Right kidney (tissue), 9 donors: ENCODE data around the gene ZSCAN21.
"Not testable (repeated sequence)": the region's sequence is repeated elsewhere in the genome, so short reads cannot be mapped to it uniquely, and the experiment has no call there.

Experiments used
- DNase-seq: peaks from one replicate; pipeline ENCODE4 v3.0.0-alpha.2; 2016
- long read RNA-seq, 8 donors: transcript quantifications; one replicate each; lab custom pipeline, GENCODE V29; 2026

ZSCAN21 gene
- long read RNA-seq, donor 1, partial matches to known transcripts = 0 of 15 reads
- long read RNA-seq, donor 1, other reads (novel, unspliced or antisense) = 14 of 15 reads
- long read RNA-seq, donor 2, partial matches to known transcripts = 70 of 72 reads
- long read RNA-seq, donor 2, other reads (novel, unspliced or antisense) = 0 of 72 reads
- long read RNA-seq, donor 3, partial matches to known transcripts = 11 of 12 reads
- long read RNA-seq, donor 3, other reads (novel, unspliced or antisense) = 0 of 12 reads
- long read RNA-seq, donor 4 = 0 reads
- long read RNA-seq, donor 5, partial matches to known transcripts = 0 of 15 reads
- long read RNA-seq, donor 5, other reads (novel, unspliced or antisense) = 12 of 15 reads
- long read RNA-seq, donor 6, partial matches to known transcripts = 0 of 1 reads
- long read RNA-seq, donor 6, other reads (novel, unspliced or antisense) = 0 of 1 reads
- long read RNA-seq, donor 7, partial matches to known transcripts = 0 of 3 reads
- long read RNA-seq, donor 7, other reads (novel, unspliced or antisense) = 0 of 3 reads
- long read RNA-seq, donor 8, partial matches to known transcripts = 8 of 12 reads
- long read RNA-seq, donor 8, other reads (novel, unspliced or antisense) = 0 of 12 reads

- DNase-seq = peak; percentile 97
These were observed at the start of gene ZSCAN21 for GRCh38 chr7:100049441-100050291. ZSCAN21 (plus strand) TSS chr7:100049774; CDS start chr7:100057007, 7,233 bp downstream.

- no peak for DNase-seq
These were observed 49.3 kb upstream of the ZSCAN21 start for GRCh38 chr7:100000239-100000638.

- DNase-seq = no peak
These were observed 45.6 kb upstream of the ZSCAN21 start for GRCh38 chr7:100003711-100004661.

- DNase-seq = no peak
These were observed 41.7 kb upstream of the ZSCAN21 start for GRCh38 chr7:100007887-100008286.

GRCh38 chr7:100008525-100008924 is 41.0 kb upstream of the ZSCAN21 start:
- DNase-seq = no peak

GRCh38 chr7:100009952-100010351 is 39.6 kb upstream of the ZSCAN21 start:
- not testable (repeated sequence) for DNase-seq

- DNase-seq = no peak
These were observed 38.7 kb upstream of the ZSCAN21 start for GRCh38 chr7:100010901-100011300.

- DNase-seq = no peak
These were observed 38.1 kb upstream of the ZSCAN21 start for GRCh38 chr7:100011516-100011915.

GRCh38 chr7:100012385-100013327 is 36.9 kb upstream of the ZSCAN21 start:
- DNase-seq = not testable (repeated sequence)

- no peak for DNase-seq
These were observed 36.3 kb upstream of the ZSCAN21 start for GRCh38 chr7:100013328-100013676.

GRCh38 chr7:100015232-100016214 is 34.1 kb upstream of the ZSCAN21 start, which contains the start of gene ZKSCAN1:
ZKSCAN1 (plus strand) TSS chr7:100015596; CDS start chr7:100023507, 7,911 bp downstream.
- DNase-seq = peak; percentile 73

- DNase-seq = no peak
These were observed 33.2 kb upstream of the ZSCAN21 start for GRCh38 chr7:100016215-100016901.

- no peak for DNase-seq
These were observed 32.3 kb upstream of the ZSCAN21 start for GRCh38 chr7:100017300-100017699.

- no peak for DNase-seq
These were observed 31.7 kb upstream of the ZSCAN21 start for GRCh38 chr7:100017875-100018274.

- no peak for DNase-seq
These were observed 29.7 kb upstream of the ZSCAN21 start for GRCh38 chr7:100019908-100020307.

- no peak for DNase-seq
These were observed 28.3 kb upstream of the ZSCAN21 start for GRCh38 chr7:100021297-100021696.

GRCh38 chr7:100022621-100023020 is 27.0 kb upstream of the ZSCAN21 start:
- DNase-seq = no peak

- no peak for DNase-seq
These were observed 26.0 kb upstream of the ZSCAN21 start for GRCh38 chr7:100023526-100023925.
